H9 (cell line): Measurements from ENCODE around the gene DRD1. TPM values are rescaled to one million over a fixed set of nuclear protein-coding genes. Genes with fewer than 3 reads are reported as not detected.

Experiments used
- DNase-seq: peaks from one replicate; pipeline ENCODE4 v3.0.0-alpha.2; 2017
- H2AFZ ChIP-seq: one replicate; pipeline ENCODE4 v1.6.1; 2013; ENCODE audit warnings: mild to moderate bottlenecking, low read length, control low read depth, moderate library complexity
- H2AK5ac ChIP-seq: 2 replicates; pipeline ENCODE4 v1.6.1; 2013; ENCODE audit warnings: low read length, control low read depth, mixed read lengths; ENCODE audit not compliant: insufficient read length
- H2BK120ac ChIP-seq: one replicate; pipeline ENCODE4 v1.6.1; 2013; ENCODE audit warnings: low read depth, mild to moderate bottlenecking, low read length, control low read depth, inconsistent platforms; ENCODE audit not compliant: poor library complexity, severe bottlenecking
- H2BK12ac ChIP-seq: 2 replicates; pipeline ENCODE4 v1.6.1; 2013; ENCODE audit warnings: low read length, control low read depth, mixed read lengths, low read depth; ENCODE audit not compliant: insufficient read length
- H2BK15ac ChIP-seq: 2 replicates; pipeline ENCODE4 v1.6.1; 2013; ENCODE audit warnings: low read depth, low read length, control low read depth
- H2BK20ac ChIP-seq: one replicate; pipeline ENCODE4 v1.6.1; 2013; ENCODE audit warnings: low read depth, mild to moderate bottlenecking, low read length, control low read depth, inconsistent platforms; ENCODE audit not compliant: poor library complexity, severe bottlenecking
- H2BK5ac ChIP-seq: 2 replicates; pipeline ENCODE4 v1.6.1; 2013; ENCODE audit warnings: low read length, control low read depth, mixed read lengths; ENCODE audit not compliant: insufficient read length
- H3K14ac ChIP-seq: 2 replicates; pipeline ENCODE4 v1.6.1; 2013; ENCODE audit warnings: low read length, control low read depth; ENCODE audit not compliant: insufficient read depth
- H3K18ac ChIP-seq: 2 replicates; pipeline ENCODE4 v1.6.1; 2013; ENCODE audit warnings: low read depth, mild to moderate bottlenecking, mixed read lengths, low read length, control low read depth; ENCODE audit not compliant: insufficient read length
- H3K23ac ChIP-seq: 2 replicates; pipeline ENCODE4 v1.6.1; 2013; ENCODE audit warnings: low read length, control low read depth, mixed read lengths, low read depth; ENCODE audit not compliant: insufficient read length
- H3K23me2 ChIP-seq: 2 replicates; pipeline ENCODE4 v1.6.1; 2013; ENCODE audit warnings: low read depth, mild to moderate bottlenecking, mixed read lengths, low read length, control low read depth; ENCODE audit not compliant: insufficient read length, poor library complexity, severe bottlenecking
- H3K27ac ChIP-seq: 2 replicates; pipeline ENCODE4 v1.5.1; 2013; ENCODE audit warnings: low read length, control low read depth, mixed read lengths, low read depth; ENCODE audit not compliant: insufficient read length
- H3K27me3 ChIP-seq: 2 replicates; pipeline ENCODE4 v1.6.1; 2013; ENCODE audit warnings: low read length, control low read depth, inconsistent platforms; ENCODE audit not compliant: insufficient read depth
- H3K4ac ChIP-seq: 2 replicates; pipeline ENCODE4 v1.6.1; 2013; ENCODE audit warnings: low read depth, mild to moderate bottlenecking, control low read depth, inconsistent platforms, low read length, moderate library complexity
- H3K4me1 ChIP-seq: 2 replicates; pipeline ENCODE4 v1.6.1; 2013; ENCODE audit warnings: low read length, control low read depth, inconsistent platforms; ENCODE audit not compliant: insufficient read depth
- H3K4me2 ChIP-seq: 2 replicates; pipeline ENCODE4 v1.6.1; 2013; ENCODE audit warnings: low read length, control low read depth, mixed read lengths; ENCODE audit not compliant: insufficient read length, insufficient read depth
- H3K56ac ChIP-seq: 2 replicates; pipeline ENCODE4 v1.6.1; 2013; ENCODE audit warnings: low read depth, mild to moderate bottlenecking, mixed read lengths, low read length, control low read depth; ENCODE audit not compliant: insufficient read length
- H3K79me1 ChIP-seq: 2 replicates; pipeline ENCODE4 v1.6.1; 2013; ENCODE audit warnings: low read depth, mild to moderate bottlenecking, moderate library complexity, low read length, control low read depth, inconsistent platforms; ENCODE audit not compliant: insufficient read depth, poor library complexity, severe bottlenecking
- H3K79me2 ChIP-seq: 2 replicates; pipeline ENCODE4 v1.6.1; 2013; ENCODE audit warnings: low read length, control low read depth, inconsistent platforms; ENCODE audit not compliant: insufficient read depth
- H3K9ac ChIP-seq: 2 replicates; pipeline ENCODE4 v1.6.1; 2013; ENCODE audit warnings: low read length, control low read depth, mixed read lengths; ENCODE audit not compliant: insufficient read length; ENCODE audit errors: extremely low read depth
- H3K9me3 ChIP-seq: one replicate; pipeline ENCODE4 v1.6.1; 2013; ENCODE audit warnings: low read depth, low read length, inconsistent platforms; ENCODE audit not compliant: control insufficient read depth
- H3T11ph ChIP-seq: one replicate; pipeline ENCODE4 v1.6.1; 2013; ENCODE audit warnings: mild to moderate bottlenecking, low read length, control low read depth, inconsistent platforms
- H4K20me1 ChIP-seq: one replicate; pipeline ENCODE4 v1.6.1; 2013; ENCODE audit not compliant: control insufficient read depth, insufficient read length, insufficient read depth
- H4K5ac ChIP-seq: 2 replicates; pipeline ENCODE4 v1.6.1; 2013; ENCODE audit warnings: low read depth, mild to moderate bottlenecking, mixed read lengths, low read length, control low read depth; ENCODE audit not compliant: insufficient read length
- H4K8ac ChIP-seq: replicated peaks from 2 replicates; pipeline ENCODE4 v1.6.1; 2013; ENCODE audit warnings: low read length, control low read depth, mixed read lengths, low read depth; ENCODE audit not compliant: insufficient read length
- H4K91ac ChIP-seq: 2 replicates; pipeline ENCODE4 v1.6.1; 2013; ENCODE audit warnings: low read depth, mild to moderate bottlenecking, moderate library complexity, mixed read lengths, low read length, control low read depth; ENCODE audit not compliant: insufficient read length
- H3K27ac Mint-ChIP-seq, 3 experiments: 2 replicates in 2 of 3; 3 replicates in 1 of 3; pipeline ENCODE4 v1.8.0; 2020 to 2021; ENCODE audit warnings: mixed read lengths in 3 of 3, mild to moderate bottlenecking in 1 of 3, moderate library complexity in 1 of 3
- H3K27me3 Mint-ChIP-seq: 2 replicates; pipeline ENCODE4 v1.8.0; 2021; ENCODE audit warnings: low read depth, mild to moderate bottlenecking, moderate library complexity, mixed read lengths
- H3K36me3 Mint-ChIP-seq, 3 experiments: 2 replicates in 2 of 3; 3 replicates in 1 of 3; pipeline ENCODE4 v1.8.0; 2020 to 2021; ENCODE audit warnings: low read depth in 3 of 3, mixed read lengths in 3 of 3; ENCODE audit not compliant: insufficient read depth in 1 of 3
- H3K4me1 Mint-ChIP-seq, 2 experiments: 2 replicates each; pipeline ENCODE4 v1.8.0; 2020; ENCODE audit warnings: mixed read lengths in 2 of 2
- H3K4me3 Mint-ChIP-seq, 2 experiments: 2 replicates in 1 of 2; 3 replicates in 1 of 2; pipeline ENCODE4 v1.8.0; 2020 to 2021; ENCODE audit warnings: mild to moderate bottlenecking in 2 of 2, mixed read lengths in 2 of 2, moderate library complexity in 1 of 2
- H3K9me3 Mint-ChIP-seq, 2 experiments: 2 replicates in 1 of 2; 3 replicates in 1 of 2; pipeline ENCODE4 v1.8.0; 2020; ENCODE audit warnings: mild to moderate bottlenecking in 2 of 2, mixed read lengths in 2 of 2, moderate library complexity in 1 of 2
- CTCF ChIP-seq: fragments of 200-600 bp; sonication (generic); conservative IDR thresholded peaks from 3 replicates; pipeline ENCODE4 v1.8.0; 2021; ENCODE audit warnings: antibody characterized with exemption, mild to moderate bottlenecking
- WGBS: extraction: QIAGEN DNeasy Blood & Tissue Kit; methylation state at CpG from one replicate; pipeline ENCODE4 v1.1.7; 2013; ENCODE audit warnings: missing lambda C conversion rate, low lambda C conversion rate, mixed read lengths; ENCODE audit not compliant: insufficient read length; ENCODE audit errors: extremely low coverage; 5-methylcytosine and 5-hydroxymethylcytosine counted together
- total RNA-seq: library from RNA; stranded (reverse); gene quantifications from 2 replicates; pipeline ENCODE4 v1.2.1, GENCODE V29; 2021

The DRD1 gene
- total RNA-seq, 1 experiment from 2014 or later = not detected

DNA sequence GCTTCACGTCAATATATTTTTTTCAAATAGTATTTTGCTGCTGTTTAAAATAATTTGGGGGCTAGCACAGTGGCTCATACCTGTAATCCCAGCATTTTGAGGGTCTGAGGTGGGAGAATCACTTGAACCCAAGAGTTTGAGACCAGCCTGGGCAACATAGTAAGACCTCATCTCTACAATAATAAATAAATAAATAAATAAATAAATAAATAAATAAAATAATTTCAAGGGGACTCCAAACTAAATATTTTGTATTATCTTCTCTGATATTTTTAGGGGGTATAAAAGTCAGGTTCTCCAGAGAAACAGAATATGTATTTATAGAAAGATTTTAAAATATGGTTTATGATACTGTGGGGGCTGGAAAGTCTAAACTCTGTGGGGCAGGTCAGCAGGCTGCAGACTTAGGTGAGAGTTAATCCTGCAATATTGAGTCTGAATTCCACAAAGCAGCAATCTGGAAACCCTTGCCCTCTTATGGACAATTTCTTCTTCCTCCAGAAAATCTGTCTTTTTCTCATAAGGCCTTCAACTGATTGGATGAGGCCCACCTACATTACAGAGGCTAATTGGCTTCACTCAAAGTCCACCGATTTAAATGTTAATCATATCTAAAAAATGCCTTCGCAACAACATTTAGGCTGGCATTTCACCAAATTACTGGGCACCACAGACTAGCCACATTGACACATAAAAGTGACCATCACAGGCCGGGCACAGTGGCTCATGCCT lies 53.5 kb downstream of the DRD1 start:
- peaks cover 11 to 12% of the 10 kb centered on the region in 2 experiments for H3K4me1 Mint-ChIP-seq

More for the DNA sequence above, 53.5 kb downstream of the DRD1 start:
- Histone ChIP-seq H3K4me2 (no peak overlapping the region), H3K79me2 (no peaks in the 10 kb centered on the region), H4K20me1 (no peaks in the 10 kb centered on the region), H2BK5ac (no peak overlapping the region), H2AK5ac (no peak overlapping the region), H3K4me1 (no peaks in the 10 kb centered on the region), H4K8ac (no peak overlapping the region), H3K23me2 (no peaks in the 10 kb centered on the region), H3K56ac (no peak overlapping the region), H3T11ph (no peak overlapping the region), H4K91ac (no peak overlapping the region), H3K4ac (no peak overlapping the region), H3K23ac (no peak overlapping the region), H3K27ac (no peak overlapping the region), H4K5ac (no peak overlapping the region), H3K14ac (no peak overlapping the region), H3K79me1 (no peaks in the 10 kb centered on the region), H2BK20ac (no peak overlapping the region), H3K9me3 (no peaks in the 10 kb centered on the region), H2BK15ac (no peak overlapping the region), H3K18ac (no peak overlapping the region), H3K9ac (no peak overlapping the region), H2AFZ (no peak overlapping the region), H3K27me3 (no peaks in the 10 kb centered on the region), H2BK120ac (no peak overlapping the region), H2BK12ac (no peak overlapping the region)
- H3K27ac Mint-ChIP-seq = no peak overlapping the region
- no peak for DNase-seq
- no peak overlapping the region for H3K4me3 Mint-ChIP-seq
- peaks cover 0 to 3% of the 10 kb centered on the region in 2 experiments; a peak in 1 of 5 replicates for H3K9me3 Mint-ChIP-seq
- no CpG with 5 or more reads among the region's 4 CpGs for WGBS
- peaks cover 15% of the 10 kb centered on the region for H3K27me3 Mint-ChIP-seq
- no peaks in the 10 kb centered on the region for H3K36me3 Mint-ChIP-seq
- no peak for TF ChIP-seq CTCF

Other genes starting within 250 kb of the DRD1 start
- 97.2 and 99.2 TPM in 2 replicates for gene SFXN1, start 34.4 kb upstream of the DRD1 start, total RNA-seq
- 3.3 and 3.6 TPM in 2 replicates for gene HRH2, start 213.9 kb upstream of the DRD1 start, total RNA-seq